ENCODE results near the gene ZFYVE16. TPM values are rescaled to one million over a fixed set of nuclear protein-coding genes. Genes with fewer than 3 reads are reported as not detected.
"Not testable (repeated sequence)": the region's sequence is repeated elsewhere in the genome, so short reads cannot be mapped to it uniquely, and the experiment has no call there.

Gene ZFYVE16
- total and polyA plus RNA-seq, 4 donors = 6.0 to 26.3 (median 11.6) TPM

GRCh38 chr5:80468131-80468530 is 60.3 kb downstream of the ZFYVE16 start:
- H3K36me3 ChIP-seq (ENCODE audit: control insufficient read depth in 4 of 4, insufficient read depth in 3 of 4, low read depth in 1 of 4, low read length in 3 of 4) = peaks cover 7 to 24% (median 15%) of the 10 kb centered on the region in 4 donors
- H3K27ac ChIP-seq (ENCODE audit: low read depth in 1 of 2, low read length in 2 of 2) = no peak overlapping the region
- no peak overlapping the region for H3K9ac ChIP-seq (ENCODE audit: low read depth in 1 of 2, low read length in 2 of 2)
- 100% methylated on average over 1 of the region's 1 CpG for WGBS
- H3K4me3 ChIP-seq (ENCODE audit: low read depth in 1 of 3, low read length in 3 of 3) = no peak overlapping the region
- no peak for TF ChIP-seq FOXA2 (IDR thresholded peaks at IDR 0.05)
- no peak for TF ChIP-seq NR2F2 (IDR thresholded peaks at IDR 0.05)
- TF ChIP-seq FOXA1 (IDR thresholded peaks at IDR 0.05) = no peak
- TF ChIP-seq YY1 (IDR thresholded peaks at IDR 0.05) = no peak
- no peak for TF ChIP-seq HNF4G (IDR thresholded peaks at IDR 0.05)
- no peak for TF ChIP-seq GABPA (IDR thresholded peaks at IDR 0.05 in 1 of 2, conservative IDR thresholded peaks at IDR 0.05 in 1 of 2)
- TF ChIP-seq SP1 (IDR thresholded peaks at IDR 0.05) = no peak
- no peak for TF ChIP-seq RXRA (IDR thresholded peaks at IDR 0.05)
- TF ChIP-seq JUND (IDR thresholded peaks at IDR 0.05) = no peak
- TF ChIP-seq TAF1 (conservative IDR thresholded peaks at IDR 0.05) = no peak
- no peak for TF ChIP-seq RAD21 (IDR thresholded peaks at IDR 0.05)
- TF ChIP-seq, protein P1, sequence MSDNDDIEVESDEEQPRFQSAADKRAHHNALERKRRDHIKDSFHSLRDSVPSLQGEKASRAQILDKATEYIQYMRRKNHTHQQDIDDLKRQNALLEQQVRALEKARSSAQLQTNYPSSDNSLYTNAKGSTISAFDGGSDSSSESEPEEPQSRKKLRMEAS (IDR thresholded peaks at IDR 0.05) = no peak
- no peak for TF ChIP-seq HNF4A (conservative IDR thresholded peaks at IDR 0.05)
- TF ChIP-seq, protein P2, sequence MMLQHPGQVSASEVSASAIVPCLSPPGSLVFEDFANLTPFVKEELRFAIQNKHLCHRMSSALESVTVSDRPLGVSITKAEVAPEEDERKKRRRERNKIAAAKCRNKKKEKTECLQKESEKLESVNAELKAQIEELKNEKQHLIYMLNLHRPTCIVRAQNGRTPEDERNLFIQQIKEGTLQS (IDR thresholded peaks at IDR 0.05) = no peak
- no peak for TF ChIP-seq CTCF (IDR thresholded peaks at IDR 0.05; ENCODE audit: low read depth, low read length, missing input control)
- no peak for TF ChIP-seq REST (IDR thresholded peaks at IDR 0.05)
- no peak for TF ChIP-seq EGR1 (IDR thresholded peaks at IDR 0.05; ENCODE audit: low read depth in 2 of 2)
- TF ChIP-seq ZBTB33 (IDR thresholded peaks at IDR 0.05) = no peak
- H3K9me3 ChIP-seq (ENCODE audit: control insufficient read depth in 4 of 4, low read length in 3 of 4) = peaks cover 0 to 4% (median 0%) of the 10 kb centered on the region in 4 donors
- H3K27me3 ChIP-seq (ENCODE audit: control insufficient read depth in 4 of 4, insufficient read depth in 4 of 4, low read length in 3 of 4) = no peaks in the 10 kb centered on the region
- H3K4me1 ChIP-seq (ENCODE audit: control insufficient read depth in 4 of 4, insufficient read depth in 4 of 4, low read length in 3 of 4) = no peaks in the 10 kb centered on the region
- DNase-seq (ENCODE audit: low spot score) = no peak

DNA sequence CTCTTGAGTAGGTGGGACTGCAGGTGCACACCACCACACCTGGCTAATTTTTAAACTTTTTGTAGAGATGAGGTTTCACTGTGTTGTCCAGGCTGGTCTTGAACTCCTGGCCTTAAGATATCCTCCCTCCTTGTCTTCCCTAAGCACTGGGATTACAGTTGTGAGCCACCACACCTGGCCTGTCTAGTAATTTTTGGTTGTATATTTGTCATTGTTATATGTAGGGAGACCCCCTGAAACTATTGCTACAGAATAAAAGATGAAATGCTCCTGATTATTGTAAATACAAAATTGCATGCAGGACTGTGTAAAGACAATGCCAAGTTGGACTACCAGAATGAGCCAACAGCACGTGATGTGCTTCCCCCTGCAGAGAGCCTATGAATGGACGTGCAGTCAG is 62.8 kb downstream of the ZFYVE16 start:
- 96% methylated on average over 2 of the region's 2 CpGs for WGBS
- not testable (repeated sequence) for H3K4me1 ChIP-seq (ENCODE audit: control insufficient read depth in 4 of 4, insufficient read depth in 4 of 4, low read length in 3 of 4); H3K27me3 ChIP-seq (ENCODE audit: control insufficient read depth in 4 of 4, insufficient read depth in 4 of 4, low read length in 3 of 4); DNase-seq (ENCODE audit: low spot score); H3K9ac ChIP-seq (ENCODE audit: low read depth in 1 of 2, low read length in 2 of 2); H3K27ac ChIP-seq (ENCODE audit: low read depth in 1 of 2, low read length in 2 of 2); H3K9me3 ChIP-seq (ENCODE audit: control insufficient read depth in 4 of 4, low read length in 3 of 4); H3K4me3 ChIP-seq (ENCODE audit: low read depth in 1 of 3, low read length in 3 of 3)
- H3K36me3 ChIP-seq (ENCODE audit: control insufficient read depth in 4 of 4, insufficient read depth in 3 of 4, low read depth in 1 of 4, low read length in 3 of 4) = peaks cover 7 to 32% (median 19%) of the 10 kb centered on the region in 4 donors

All from liver (tissue), 9 donors.